DOHH2 (cell line): Measurements from ENCODE around the gene SIRT6.
"Not testable (repeated sequence)": the region's sequence is repeated elsewhere in the genome, so short reads cannot be mapped to it uniquely, and the experiment has no call there.

Experiments used
- EZH2phosphoT487 ChIP-seq: fragments of 200-600 bp; sonication (generic); IDR thresholded peaks from 2 replicates; pipeline ENCODE4 v1.6.1; 2017; ENCODE audit warnings: borderline replicate concordance, mild to moderate bottlenecking, antibody characterized with exemption, low read length, moderate library complexity, mixed read lengths
- TF ChIP-seq, protein P1 (sequence below): fragments of 200-600 bp; sonication (generic); IDR thresholded peaks from one replicate; pipeline ENCODE4 v1.5.1; 2014; ENCODE audit warnings: antibody characterized with exemption, mild to moderate bottlenecking, low read depth, low read length; ENCODE audit not compliant: poor library complexity, severe bottlenecking

GRCh38 chr19:4231521-4231920 is 49.2 kb upstream of the SIRT6 start:
- TF ChIP-seq, protein P1, sequence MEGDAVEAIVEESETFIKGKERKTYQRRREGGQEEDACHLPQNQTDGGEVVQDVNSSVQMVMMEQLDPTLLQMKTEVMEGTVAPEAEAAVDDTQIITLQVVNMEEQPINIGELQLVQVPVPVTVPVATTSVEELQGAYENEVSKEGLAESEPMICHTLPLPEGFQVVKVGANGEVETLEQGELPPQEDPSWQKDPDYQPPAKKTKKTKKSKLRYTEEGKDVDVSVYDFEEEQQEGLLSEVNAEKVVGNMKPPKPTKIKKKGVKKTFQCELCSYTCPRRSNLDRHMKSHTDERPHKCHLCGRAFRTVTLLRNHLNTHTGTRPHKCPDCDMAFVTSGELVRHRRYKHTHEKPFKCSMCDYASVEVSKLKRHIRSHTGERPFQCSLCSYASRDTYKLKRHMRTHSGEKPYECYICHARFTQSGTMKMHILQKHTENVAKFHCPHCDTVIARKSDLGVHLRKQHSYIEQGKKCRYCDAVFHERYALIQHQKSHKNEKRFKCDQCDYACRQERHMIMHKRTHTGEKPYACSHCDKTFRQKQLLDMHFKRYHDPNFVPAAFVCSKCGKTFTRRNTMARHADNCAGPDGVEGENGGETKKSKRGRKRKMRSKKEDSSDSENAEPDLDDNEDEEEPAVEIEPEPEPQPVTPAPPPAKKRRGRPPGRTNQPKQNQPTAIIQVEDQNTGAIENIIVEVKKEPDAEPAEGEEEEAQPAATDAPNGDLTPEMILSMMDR: not testable (repeated sequence)
- not testable (repeated sequence) for TF ChIP-seq EZH2phosphoT487
